Ovary (tissue), 3 donors: Measurements from ENCODE around the gene DCAF7.

ENCODE experiments used
- CTCF ChIP-seq, 3 donors: fragments of 450-650 bp in 2 of 3; fragments of 200-600 bp in 1 of 3; IDR thresholded peaks; one replicate each; pipeline versions ENCODE4 v1.5.1 to v1.8.0; 2016 to 2022; ENCODE audit warnings: antibody characterized with exemption in 3 of 3, mild to moderate bottlenecking in 1 of 3
- EP300 ChIP-seq: sonication (generic); formaldehyde crosslinking; IDR thresholded peaks from one replicate; pipeline ENCODE4 v1.6.1; 2017; ENCODE audit warnings: antibody characterized with exemption
- POLR2A ChIP-seq: fragments of 450-650 bp; IDR thresholded peaks from one replicate; pipeline ENCODE4 v1.6.1; 2017; ENCODE audit warnings: antibody characterized with exemption, mild to moderate bottlenecking, moderate library complexity
- donor health status: DM: no; HTN: no; CAD: no.

GRCh38 chr17:63600569-63601438, 50.5 kb downstream of the DCAF7 start, which contains the start of gene TACO1:
- TF ChIP-seq CTCF (IDR thresholded peaks at IDR 0.05) (no peak), POLR2A (peak; percentile 31), EP300 (no peak)
